Measurements from ENCODE around the gene HIPK3. TPM values are rescaled to one million over a fixed set of nuclear protein-coding genes. Genes with fewer than 3 reads are reported as not detected.
"Not testable (repeated sequence)": the region's sequence is repeated elsewhere in the genome, so short reads cannot be mapped to it uniquely, and the experiment has no call there.

The HIPK3 gene
- polyA plus RNA-seq: 10 to 100 TPM in 3 of 4 donors, 1 to 10 TPM in 1; 9.5 to 40.7 (median 20.0) TPM
- long read RNA-seq, donor 1, full-length matches to known transcripts: 5 of 24 reads
- long read RNA-seq, donor 1, partial matches to known transcripts: 19 of 24 reads
- long read RNA-seq, donor 1, other reads (novel, unspliced or antisense): 0 of 24 reads
- long read RNA-seq, donor 2, full-length matches to known transcripts: 3 of 3 reads
- long read RNA-seq, donor 2, partial matches to known transcripts: 0 of 3 reads
- long read RNA-seq, donor 2, other reads (novel, unspliced or antisense): 0 of 3 reads
- long read RNA-seq, donor 3, partial matches to known transcripts: 19 of 19 reads
- long read RNA-seq, donor 3, other reads (novel, unspliced or antisense): 0 of 19 reads
- long read RNA-seq, donor 4: 0 reads
- long read RNA-seq, donor 5: 0 reads
- long read RNA-seq, donor 6, full-length matches to known transcripts: 1 of 1 reads
- long read RNA-seq, donor 6, partial matches to known transcripts: 0 of 1 reads
- long read RNA-seq, donor 6, other reads (novel, unspliced or antisense): 0 of 1 reads
- long read RNA-seq, donor 7: 0 reads
- long read RNA-seq, donor 8: 0 reads
- long read RNA-seq, donor 9, partial matches to known transcripts: 0 of 1 reads
- long read RNA-seq, donor 9, other reads (novel, unspliced or antisense): 0 of 1 reads
- long read RNA-seq, donor 10, full-length matches to known transcripts: 3 of 58 reads
- long read RNA-seq, donor 10, partial matches to known transcripts: 55 of 58 reads
- long read RNA-seq, donor 10, other reads (novel, unspliced or antisense): 0 of 58 reads

DNA sequence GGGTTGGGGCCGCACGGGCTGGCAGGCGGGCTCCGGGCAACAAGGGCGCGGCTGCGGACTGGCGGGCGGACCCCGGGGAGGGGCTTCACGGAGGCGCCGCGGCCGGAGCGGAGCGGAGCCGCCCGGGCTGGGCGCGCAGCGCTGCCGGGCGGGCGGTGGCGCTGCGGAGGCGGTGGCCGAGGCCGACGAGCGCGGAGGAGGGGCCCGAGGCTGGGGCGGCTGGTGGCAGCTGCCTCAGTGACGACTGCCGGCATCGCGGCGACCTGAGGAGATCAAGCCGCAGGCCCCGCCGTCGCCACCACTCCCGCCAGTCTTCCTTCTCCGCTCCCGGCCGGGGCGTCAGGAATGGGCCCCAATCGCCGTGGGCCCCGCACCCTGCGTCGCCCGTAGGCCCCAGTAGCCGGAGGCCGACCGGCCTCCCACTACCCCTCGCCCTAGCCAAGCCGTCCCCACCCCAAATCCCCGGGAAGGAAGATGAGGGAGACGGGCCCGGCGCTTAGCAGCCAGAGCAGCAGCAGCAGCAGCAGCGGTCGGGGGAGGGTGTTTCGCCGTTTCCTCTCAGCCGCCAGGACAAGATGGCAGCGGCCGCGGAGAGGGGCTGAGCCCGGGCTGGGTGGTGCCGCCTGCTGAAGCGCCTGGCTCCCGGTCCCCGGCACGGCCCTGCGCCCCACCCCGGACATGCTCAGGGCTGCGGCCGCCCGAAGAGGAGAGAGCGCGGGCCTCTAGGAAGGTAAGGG, at the start of gene HIPK3:
Gene HIPK3, plus strand, starts transcription at position 222 of the 737 bp plus-strand sequence.
- FAIRE-seq (no peak), DNase-seq (peak; percentile 74 to 93)
- no peaks in the 10 kb centered on the region for H3K9me3 ChIP-seq (ENCODE audit: control insufficient read depth in 2 of 2, insufficient read depth in 1 of 2, low read depth in 1 of 2, low read length in 1 of 2)
- peak within 1 kb of the TSS; percentile 93 to 94 (median 94) for H3K4me3 ChIP-seq (ENCODE audit: low read depth in 1 of 3, low read length in 3 of 3)
- peaks cover 0 to 8% (median 2%) of the 10 kb centered on the region in 3 donors for H3K4me1 ChIP-seq (ENCODE audit: control insufficient read depth in 3 of 3, insufficient read depth in 2 of 3, low read depth in 1 of 3, low read length in 2 of 3)
- 0 to 1% (median 0%) methylated on average over 19 to 85 of the region's 85 CpGs for WGBS, 3 donors
- H3K27me3 ChIP-seq (ENCODE audit: control insufficient read depth in 3 of 3, insufficient read depth in 3 of 3, low read length in 3 of 3): no peaks in the 10 kb centered on the region
- H3K27ac ChIP-seq (ENCODE audit: low read depth in 1 of 3, low read length in 2 of 3): peak within 1 kb of the TSS; percentile 99 to 100 (median 100)
- no peaks in the 10 kb centered on the region for H3K36me3 ChIP-seq (ENCODE audit: control insufficient read depth in 3 of 3, insufficient read depth in 2 of 3, low read depth in 1 of 3, low read length in 3 of 3)

GRCh38 chr11:33207408-33207985, 49.7 kb upstream of the HIPK3 start:
- no peak for DNase-seq
- 42 to 48% (median 45%) methylated on average over 4 of the region's 4 CpGs for WGBS, 3 donors
- no peaks in the 10 kb centered on the region for H3K9me3 ChIP-seq (ENCODE audit: control insufficient read depth in 2 of 2, insufficient read depth in 1 of 2, low read depth in 1 of 2, low read length in 1 of 2)
- H3K27ac ChIP-seq (ENCODE audit: low read depth in 1 of 3, low read length in 2 of 3): no peak overlapping the region
- H3K4me3 ChIP-seq (ENCODE audit: low read depth in 1 of 3, low read length in 3 of 3): no peak overlapping the region
- H3K27me3 ChIP-seq (ENCODE audit: control insufficient read depth in 3 of 3, insufficient read depth in 3 of 3, low read length in 3 of 3): no peaks in the 10 kb centered on the region
- H3K36me3 ChIP-seq (ENCODE audit: control insufficient read depth in 3 of 3, insufficient read depth in 2 of 3, low read depth in 1 of 3, low read length in 3 of 3): no peaks in the 10 kb centered on the region
- no peak for FAIRE-seq
- peaks cover 0 to 2% (median 0%) of the 10 kb centered on the region in 3 donors for H3K4me1 ChIP-seq (ENCODE audit: control insufficient read depth in 3 of 3, insufficient read depth in 2 of 3, low read depth in 1 of 3, low read length in 2 of 3)

GRCh38 chr11:33208150-33208549, 49.0 kb upstream of the HIPK3 start:
- WGBS, 3 donors: 90 to 100% (median 95%) methylated on average over 1 of the region's 1 CpG
- Histone ChIP-seq H3K4me3 (ENCODE audit: low read depth in 1 of 3, low read length in 3 of 3) (no peak overlapping the region), H3K27me3 (ENCODE audit: control insufficient read depth in 3 of 3, insufficient read depth in 3 of 3, low read length in 3 of 3) (no peaks in the 10 kb centered on the region), H3K9me3 (ENCODE audit: control insufficient read depth in 2 of 2, insufficient read depth in 1 of 2, low read depth in 1 of 2, low read length in 1 of 2) (no peaks in the 10 kb centered on the region), H3K36me3 (ENCODE audit: control insufficient read depth in 3 of 3, insufficient read depth in 2 of 3, low read depth in 1 of 3, low read length in 3 of 3) (no peaks in the 10 kb centered on the region), H3K4me1 (ENCODE audit: control insufficient read depth in 3 of 3, insufficient read depth in 2 of 3, low read depth in 1 of 3, low read length in 2 of 3) (peaks cover 0 to 2% (median 0%) of the 10 kb centered on the region in 3 donors), H3K27ac (ENCODE audit: low read depth in 1 of 3, low read length in 2 of 3) (no peak overlapping the region)
- FAIRE-seq: no peak
- no peak for DNase-seq

DNA sequence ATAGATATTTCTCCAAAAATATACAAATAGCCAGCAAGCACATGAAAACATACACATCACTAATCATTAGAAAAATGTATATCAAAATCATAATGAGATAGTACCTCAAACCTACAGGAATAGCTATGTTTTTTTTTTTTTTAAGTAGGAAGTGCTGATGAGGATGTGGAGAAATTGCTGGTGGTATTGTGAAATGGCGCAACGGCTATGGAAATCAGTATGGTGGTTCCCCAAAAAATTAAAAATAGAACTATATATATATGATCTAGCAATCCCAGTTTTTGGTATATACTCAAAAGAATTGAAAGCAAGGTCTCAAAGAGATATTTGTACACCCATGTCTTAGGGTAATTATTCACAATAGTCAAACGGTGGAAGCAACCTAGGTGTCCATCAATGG, 46.0 kb upstream of the HIPK3 start:
- no peak overlapping the region for H3K4me3 ChIP-seq (ENCODE audit: low read depth in 1 of 3, low read length in 3 of 3)
- FAIRE-seq (no peak), DNase-seq (no peak)
- no peak overlapping the region for H3K27ac ChIP-seq (ENCODE audit: low read depth in 1 of 3, low read length in 2 of 3)
- H3K36me3 ChIP-seq (ENCODE audit: control insufficient read depth in 3 of 3, insufficient read depth in 2 of 3, low read depth in 1 of 3, low read length in 3 of 3): no peaks in the 10 kb centered on the region
- H3K9me3 ChIP-seq (ENCODE audit: control insufficient read depth in 2 of 2, insufficient read depth in 1 of 2, low read depth in 1 of 2, low read length in 1 of 2): no peaks in the 10 kb centered on the region
- peaks cover 0 to 2% (median 0%) of the 10 kb centered on the region in 3 donors for H3K4me1 ChIP-seq (ENCODE audit: control insufficient read depth in 3 of 3, insufficient read depth in 2 of 3, low read depth in 1 of 3, low read length in 2 of 3)
- H3K27me3 ChIP-seq (ENCODE audit: control insufficient read depth in 3 of 3, insufficient read depth in 3 of 3, low read length in 3 of 3): no peaks in the 10 kb centered on the region
- 69 to 77% (median 70%) methylated on average over 3 of the region's 3 CpGs for WGBS, 3 donors

- H3K27ac ChIP-seq (ENCODE audit: low read depth in 1 of 3, low read length in 2 of 3): no peak overlapping the region
- no peak for FAIRE-seq
- 31 to 51% (median 36%) methylated on average over 5 of the region's 5 CpGs for WGBS, 3 donors
Measured at GRCh38 chr11:33211580-33211979, 45.6 kb upstream of the HIPK3 start.

DNA sequence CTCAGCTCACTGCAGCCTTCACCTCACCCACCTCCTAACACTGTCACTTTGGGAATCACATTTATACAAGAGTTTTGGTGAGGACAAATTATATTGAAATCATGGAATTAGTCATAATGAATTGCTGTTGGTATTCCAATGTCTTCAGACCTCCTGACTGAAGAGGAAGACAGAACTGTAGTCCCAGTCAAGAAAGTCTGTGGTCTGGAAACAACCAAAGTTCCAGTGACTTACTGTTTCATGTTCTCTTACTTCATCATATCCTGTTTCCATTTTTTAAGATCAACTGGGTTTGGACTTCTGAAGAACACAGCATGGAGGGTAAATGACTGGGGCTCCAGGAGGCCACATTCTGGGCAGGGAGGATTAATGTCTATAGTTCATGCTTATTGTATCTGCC, 43.0 kb upstream of the HIPK3 start:
- H3K27me3 ChIP-seq (ENCODE audit: control insufficient read depth in 3 of 3, insufficient read depth in 3 of 3, low read length in 3 of 3): no peaks in the 10 kb centered on the region
- no peak for FAIRE-seq
- H3K36me3 ChIP-seq (ENCODE audit: control insufficient read depth in 3 of 3, insufficient read depth in 2 of 3, low read depth in 1 of 3, low read length in 3 of 3): no peaks in the 10 kb centered on the region
- H3K4me1 ChIP-seq (ENCODE audit: control insufficient read depth in 3 of 3, insufficient read depth in 2 of 3, low read depth in 1 of 3, low read length in 2 of 3): no peaks in the 10 kb centered on the region
- H3K9me3 ChIP-seq (ENCODE audit: control insufficient read depth in 2 of 2, insufficient read depth in 1 of 2, low read depth in 1 of 2, low read length in 1 of 2): no peaks in the 10 kb centered on the region
- no peak overlapping the region for H3K27ac ChIP-seq (ENCODE audit: low read depth in 1 of 3, low read length in 2 of 3)
- no peak overlapping the region for H3K4me3 ChIP-seq (ENCODE audit: low read depth in 1 of 3, low read length in 3 of 3)
- no peak for DNase-seq

More at GRCh38 chr11:33211580-33211979, 45.6 kb upstream of the HIPK3 start:
- Histone ChIP-seq H3K4me3 (ENCODE audit: low read depth in 1 of 3, low read length in 3 of 3) (no peak overlapping the region), H3K9me3 (ENCODE audit: control insufficient read depth in 2 of 2, insufficient read depth in 1 of 2, low read depth in 1 of 2, low read length in 1 of 2) (no peaks in the 10 kb centered on the region), H3K36me3 (ENCODE audit: control insufficient read depth in 3 of 3, insufficient read depth in 2 of 3, low read depth in 1 of 3, low read length in 3 of 3) (no peaks in the 10 kb centered on the region), H3K27me3 (ENCODE audit: control insufficient read depth in 3 of 3, insufficient read depth in 3 of 3, low read length in 3 of 3) (no peaks in the 10 kb centered on the region), H3K4me1 (ENCODE audit: control insufficient read depth in 3 of 3, insufficient read depth in 2 of 3, low read depth in 1 of 3, low read length in 2 of 3) (peaks cover 0 to 2% (median 0%) of the 10 kb centered on the region in 3 donors)
- DNase-seq: peak in 1 of 2 donors; percentile 17

DNA sequence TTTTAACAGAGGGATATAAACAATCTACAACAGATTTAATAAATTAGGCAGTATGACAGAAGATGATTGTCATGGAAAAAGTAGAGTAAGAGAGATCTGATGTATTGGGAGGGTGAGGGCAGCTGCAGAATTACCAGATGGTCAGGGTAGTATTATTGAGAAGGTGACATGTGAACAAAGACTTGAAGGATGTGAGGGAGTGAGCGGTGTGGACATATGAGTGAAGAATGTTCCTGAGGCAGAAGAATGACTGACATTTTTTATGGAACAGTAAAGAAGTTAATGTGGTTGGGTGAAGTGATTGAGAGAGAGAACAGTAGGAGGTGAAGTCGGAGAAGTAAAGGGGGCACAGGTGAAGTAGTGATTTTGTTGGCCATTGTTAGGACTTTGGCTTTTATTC, 42.4 kb upstream of the HIPK3 start:
- no peak for FAIRE-seq
- no peak overlapping the region for H3K27ac ChIP-seq (ENCODE audit: low read depth in 1 of 3, low read length in 2 of 3)
- no peaks in the 10 kb centered on the region for H3K36me3 ChIP-seq (ENCODE audit: control insufficient read depth in 3 of 3, insufficient read depth in 2 of 3, low read depth in 1 of 3, low read length in 3 of 3)
- no peaks in the 10 kb centered on the region for H3K27me3 ChIP-seq (ENCODE audit: control insufficient read depth in 3 of 3, insufficient read depth in 3 of 3, low read length in 3 of 3)
- DNase-seq: no peak
- no peak overlapping the region for H3K4me3 ChIP-seq (ENCODE audit: low read depth in 1 of 3, low read length in 3 of 3)
- WGBS, 3 donors: 55 to 71% (median 68%) methylated on average over 2 of the region's 2 CpGs
- no peaks in the 10 kb centered on the region for H3K9me3 ChIP-seq (ENCODE audit: control insufficient read depth in 2 of 2, insufficient read depth in 1 of 2, low read depth in 1 of 2, low read length in 1 of 2)
- H3K4me1 ChIP-seq (ENCODE audit: control insufficient read depth in 3 of 3, insufficient read depth in 2 of 3, low read depth in 1 of 3, low read length in 2 of 3): no peaks in the 10 kb centered on the region

DNA sequence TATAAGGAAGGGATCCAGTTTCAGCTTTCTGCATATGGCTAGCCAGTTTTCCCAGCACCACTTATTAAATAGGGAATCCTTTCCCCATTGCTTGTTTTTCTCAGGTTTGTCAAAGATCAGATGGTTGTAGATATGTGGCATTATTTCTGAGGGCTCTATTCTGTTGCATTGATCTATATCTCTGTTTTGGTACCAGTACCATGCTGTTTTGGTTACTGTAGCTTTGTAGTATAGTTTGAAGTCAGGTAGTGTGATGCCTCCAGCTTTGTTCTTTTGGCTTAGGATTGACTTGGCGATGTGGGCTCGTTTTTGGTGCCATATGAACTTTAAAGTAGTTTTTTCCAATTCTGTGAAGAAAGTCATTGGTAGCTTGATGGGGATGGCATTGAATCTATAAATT, 40.5 kb upstream of the HIPK3 start:
- not testable (repeated sequence) for FAIRE-seq; H3K9me3 ChIP-seq (ENCODE audit: control insufficient read depth in 2 of 2, insufficient read depth in 1 of 2, low read depth in 1 of 2, low read length in 1 of 2); H3K4me3 ChIP-seq (ENCODE audit: low read depth in 1 of 3, low read length in 3 of 3); H3K4me1 ChIP-seq (ENCODE audit: control insufficient read depth in 3 of 3, insufficient read depth in 2 of 3, low read depth in 1 of 3, low read length in 2 of 3); H3K27ac ChIP-seq (ENCODE audit: low read depth in 1 of 3, low read length in 2 of 3); H3K36me3 ChIP-seq (ENCODE audit: control insufficient read depth in 3 of 3, insufficient read depth in 2 of 3, low read depth in 1 of 3, low read length in 3 of 3); H3K27me3 ChIP-seq (ENCODE audit: control insufficient read depth in 3 of 3, insufficient read depth in 3 of 3, low read length in 3 of 3); DNase-seq
- 71 to 79% (median 74%) methylated on average over 2 of the region's 2 CpGs for WGBS, 3 donors
